Neuron (in vitro differentiated cells): ENCODE measurements around the gene CERS4.
"Not testable (repeated sequence)": the region's sequence is repeated elsewhere in the genome, so short reads cannot be mapped to it uniquely, and the experiment has no call there.

Experiments used
- H2AFZ ChIP-seq: one replicate; pipeline ENCODE4 v1.6.1; 2013; ENCODE audit warnings: low read depth, mild to moderate bottlenecking, inconsistent platforms, low read length, moderate library complexity
- H3K27me3 ChIP-seq: one replicate; pipeline ENCODE4 v1.6.1; 2013; ENCODE audit warnings: low read length; ENCODE audit not compliant: insufficient read depth
- H3K36me3 ChIP-seq: one replicate; pipeline ENCODE4 v1.6.1; 2013; ENCODE audit warnings: low read length; ENCODE audit not compliant: insufficient read depth
- H3K4me1 ChIP-seq: one replicate; pipeline ENCODE4 v1.6.1; 2013; ENCODE audit warnings: low read length; ENCODE audit not compliant: insufficient read depth
- H3K4me3 ChIP-seq: 2 replicates; pipeline ENCODE4 v1.5.1; 2013; ENCODE audit warnings: mild to moderate bottlenecking, low read length, moderate library complexity
- H3K9me3 ChIP-seq: one replicate; pipeline ENCODE4 v1.6.1; 2013; ENCODE audit warnings: low read length

Gene CERS4

GRCh38 chr19:8276508-8276907 lies 67.3 kb downstream of the CERS4 start:
- H3K27me3 ChIP-seq, H3K4me3 ChIP-seq, H3K36me3 ChIP-seq, H2AFZ ChIP-seq, H3K9me3 ChIP-seq, H3K4me1 ChIP-seq: not testable (repeated sequence)

GRCh38 chr19:8291337-8291736 lies 82.2 kb downstream of the CERS4 start:
- H3K9me3 ChIP-seq, H2AFZ ChIP-seq: not testable (repeated sequence)

GRCh38 chr19:8302357-8302691 lies 93.2 kb downstream of the CERS4 start:
- Histone ChIP-seq H3K9me3 (no peaks in the 10 kb centered on the region), H3K4me1 (peaks cover under 1% of the 10 kb centered on the region), H3K36me3 (peaks cover 10% of the 10 kb centered on the region), H3K27me3 (no peaks in the 10 kb centered on the region), H2AFZ (no peak overlapping the region), H3K4me3 (no peak overlapping the region)

More at GRCh38 chr19:8291337-8291736, 82.2 kb downstream of the CERS4 start:
- H3K4me3 ChIP-seq, H3K27me3 ChIP-seq, H3K4me1 ChIP-seq, H3K36me3 ChIP-seq: not testable (repeated sequence)

DNA sequence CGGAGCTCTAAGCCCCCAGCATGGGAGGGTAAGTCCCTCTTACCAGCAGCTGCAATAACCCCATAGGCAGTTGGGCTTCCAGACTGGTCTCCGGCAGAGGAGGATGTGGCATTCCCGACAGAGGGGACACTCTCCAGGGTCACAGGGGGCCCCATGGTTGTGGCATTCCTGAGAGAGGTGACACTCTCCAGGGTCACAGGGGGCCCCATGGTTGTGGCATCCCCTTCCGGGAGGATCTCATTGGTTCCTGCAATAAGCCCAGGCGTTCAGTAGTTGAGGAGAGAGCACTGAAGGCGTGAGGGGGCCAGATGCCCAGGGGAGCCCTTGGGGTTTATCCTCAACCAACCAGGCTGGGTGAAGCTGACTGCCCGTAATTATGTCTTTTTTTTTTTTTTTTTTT lies 93.6 kb downstream of the CERS4 start:
- H3K4me1 ChIP-seq: peaks cover 5% of the 10 kb centered on the region
- no peak overlapping the region for H2AFZ ChIP-seq
- H3K9me3 ChIP-seq: no peaks in the 10 kb centered on the region
- no peak overlapping the region for H3K4me3 ChIP-seq
- peaks cover 10% of the 10 kb centered on the region for H3K36me3 ChIP-seq
- no peaks in the 10 kb centered on the region for H3K27me3 ChIP-seq

GRCh38 chr19:8304841-8305621 lies 95.9 kb downstream of the CERS4 start:
- Histone ChIP-seq H3K27me3 (no peaks in the 10 kb centered on the region), H3K9me3 (no peaks in the 10 kb centered on the region), H3K4me1 (peaks cover 12% of the 10 kb centered on the region), H3K4me3 (no peak overlapping the region), H3K36me3 (peaks cover 12% of the 10 kb centered on the region), H2AFZ (no peak overlapping the region)

- Histone ChIP-seq H2AFZ (no peak overlapping the region), H3K27me3 (no peaks in the 10 kb centered on the region), H3K36me3 (peaks cover 17% of the 10 kb centered on the region), H3K4me1 (peaks cover 12% of the 10 kb centered on the region), H3K4me3 (no peak overlapping the region), H3K9me3 (no peaks in the 10 kb centered on the region)
Measured at GRCh38 chr19:8305798-8306197, 96.6 kb downstream of the CERS4 start.

DNA sequence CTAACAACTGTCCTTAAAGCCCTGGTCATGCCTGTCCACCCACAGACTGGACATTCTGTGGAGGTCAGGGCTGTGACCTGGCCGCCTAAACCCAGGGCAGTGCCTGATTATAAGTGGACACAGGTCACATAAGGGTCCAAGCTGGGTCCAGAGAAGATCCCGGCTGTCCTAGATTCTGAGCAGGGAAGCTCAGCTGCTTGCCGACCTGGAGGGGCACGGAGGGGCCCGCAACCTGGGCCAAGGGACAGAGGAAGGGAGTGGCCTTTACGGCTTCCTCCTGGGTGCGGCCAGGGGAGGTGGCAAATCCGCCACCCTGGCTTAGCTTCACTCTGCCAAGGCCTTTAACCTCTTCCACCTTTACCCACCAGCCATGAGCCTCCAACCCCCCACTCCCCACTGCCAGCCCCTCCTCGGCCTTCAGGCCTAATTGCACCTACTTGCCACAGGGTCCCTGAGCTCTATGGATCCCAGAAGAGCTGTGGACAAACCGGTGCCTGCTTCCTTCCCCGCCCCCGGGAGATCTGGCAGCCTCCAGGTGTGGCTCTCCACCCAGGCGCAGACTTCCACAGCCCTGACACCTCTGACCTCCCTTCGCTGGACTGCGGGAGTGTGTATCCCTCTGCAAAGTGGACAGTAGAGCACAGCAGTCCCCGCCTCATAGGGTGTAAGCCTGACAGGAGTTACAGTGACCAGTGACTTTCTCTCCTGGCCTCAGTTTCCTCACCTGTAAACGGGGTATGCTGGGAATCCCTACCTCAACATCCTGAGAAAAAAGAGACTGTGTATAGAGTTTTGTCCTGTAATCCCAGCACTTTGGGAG lies 97.3 kb downstream of the CERS4 start:
- Histone ChIP-seq H3K36me3 (peaks cover 21% of the 10 kb centered on the region), H3K4me1 (peaks cover 12% of the 10 kb centered on the region), H3K9me3 (no peaks in the 10 kb centered on the region), H3K4me3 (no peak overlapping the region), H2AFZ (no peak overlapping the region), H3K27me3 (no peaks in the 10 kb centered on the region)

DNA sequence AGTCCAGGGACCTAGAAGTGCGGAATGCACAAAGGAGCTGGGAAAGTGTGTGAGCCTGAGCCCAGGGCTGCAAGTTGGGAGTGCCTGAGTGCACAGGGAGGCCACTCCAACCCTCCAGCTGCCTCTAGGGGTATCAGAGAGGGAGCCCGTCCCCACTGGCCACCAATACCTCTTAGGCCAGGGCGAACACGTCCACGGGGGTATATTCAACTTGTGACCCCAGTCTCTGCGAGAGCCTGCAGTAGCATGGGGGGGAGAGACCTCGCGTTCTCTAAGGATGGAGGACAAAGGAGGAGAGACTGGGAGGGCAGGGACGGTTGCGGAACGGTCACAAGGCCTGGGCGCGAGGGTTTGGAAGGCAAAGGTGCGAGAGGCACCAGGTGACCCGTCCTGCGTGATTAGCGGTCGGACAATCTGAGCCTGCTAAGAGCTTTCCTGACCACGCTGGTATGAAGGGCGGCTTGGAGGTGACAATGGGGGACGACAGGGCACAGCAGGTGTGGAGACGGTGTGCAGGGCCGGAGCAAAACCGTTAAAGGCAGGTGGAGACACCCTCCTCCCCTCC lies 98.3 kb downstream of the CERS4 start:
- Histone ChIP-seq H3K27me3 (no peaks in the 10 kb centered on the region), H3K9me3 (no peaks in the 10 kb centered on the region), H3K4me3 (peak overlapping the region; percentile 53), H3K4me1 (peaks cover 12% of the 10 kb centered on the region), H2AFZ (peak overlapping the region; percentile 47), H3K36me3 (peaks cover 19% of the 10 kb centered on the region)

DNA sequence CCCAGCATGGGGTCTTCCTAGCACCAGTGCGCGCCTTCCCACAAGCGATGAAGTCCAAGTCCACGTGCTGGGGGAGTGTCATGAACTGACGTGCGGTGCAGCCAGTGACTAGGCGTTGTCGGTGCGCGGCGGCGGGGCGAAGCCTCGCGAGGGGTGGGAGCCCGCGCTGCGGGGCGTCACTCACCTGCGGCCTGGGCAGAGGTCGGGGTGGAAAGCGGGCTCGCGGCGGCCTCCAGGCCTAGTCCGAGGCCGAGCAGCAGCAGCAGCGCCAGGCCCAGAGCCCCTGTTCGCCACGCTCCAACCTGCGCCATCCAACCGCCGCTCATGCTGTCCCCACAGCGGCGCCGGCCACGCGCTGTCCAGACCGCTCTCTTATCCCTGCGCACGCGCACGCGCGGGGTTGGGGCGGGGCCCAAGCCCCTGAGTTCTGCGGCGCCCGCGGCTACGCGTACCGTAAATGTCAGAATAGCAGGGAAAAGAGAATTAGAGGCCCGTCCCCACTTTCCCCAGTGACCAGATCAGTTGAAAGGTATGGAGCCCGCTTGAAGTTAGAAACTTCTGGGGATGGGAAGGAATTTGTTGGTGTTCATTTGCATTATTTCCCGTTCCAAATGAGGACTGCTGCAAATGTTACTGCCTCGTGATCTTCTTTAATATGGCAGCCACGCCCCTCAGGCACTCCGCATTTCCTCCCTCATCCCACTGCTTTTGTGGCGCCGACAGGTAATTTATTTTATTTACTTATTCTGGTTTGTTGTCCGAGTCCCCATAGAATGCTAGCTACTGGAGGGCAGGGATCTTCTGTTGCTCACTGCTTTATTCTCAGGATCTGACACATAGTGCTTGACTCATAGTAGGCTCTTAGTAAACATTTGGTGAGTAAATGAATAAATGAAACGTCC lies 99.0 kb downstream of the CERS4 start, which contains the start of gene CD320:
TSS of gene CD320 (minus strand) at position 394 of the 902 bp plus-strand sequence. CDS start at position 326, 68 bp downstream.
- H3K9me3 ChIP-seq: no peaks in the 10 kb centered on the region
- H2AFZ ChIP-seq: peak within 1 kb of the TSS; percentile 47
- H3K36me3 ChIP-seq: peaks cover 16% of the 10 kb centered on the region
- peaks cover 12% of the 10 kb centered on the region for H3K4me1 ChIP-seq
- H3K4me3 ChIP-seq: peak within 1 kb of the TSS; percentile 53
- no peaks in the 10 kb centered on the region for H3K27me3 ChIP-seq

DNA sequence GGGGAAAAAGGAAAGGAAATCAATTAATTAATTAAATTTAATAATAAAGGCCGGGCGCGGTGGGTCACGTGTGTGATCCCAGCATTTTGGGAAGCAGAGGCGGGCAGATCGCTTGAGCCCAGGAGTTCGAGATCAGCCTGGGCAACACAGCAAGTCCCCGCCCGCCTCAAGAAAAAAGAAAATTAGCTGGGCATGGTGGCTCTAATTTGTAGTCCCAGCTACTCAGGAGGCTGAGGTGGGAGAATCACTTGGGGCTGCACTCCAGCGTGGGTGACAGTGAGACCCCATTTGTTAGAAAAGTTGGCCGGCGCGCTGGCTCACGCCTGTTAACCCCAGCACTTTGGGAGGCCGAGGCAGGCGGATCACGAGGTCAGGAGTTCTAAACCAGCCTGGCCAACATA lies 99.7 kb downstream of the CERS4 start:
- peak overlapping the region; percentile 53 for H3K4me3 ChIP-seq

GRCh38 chr19:8310342-8311055 lies 101.3 kb downstream of the CERS4 start:
- Histone ChIP-seq H3K4me3 (no peak overlapping the region), H2AFZ (no peak overlapping the region), H3K36me3 (peaks cover 34% of the 10 kb centered on the region), H3K4me1 (peaks cover 12% of the 10 kb centered on the region), H3K27me3 (no peaks in the 10 kb centered on the region), H3K9me3 (no peaks in the 10 kb centered on the region)

More for the DNA sequence above, 99.7 kb downstream of the CERS4 start:
- Histone ChIP-seq H3K9me3 (no peaks in the 10 kb centered on the region), H3K36me3 (peaks cover 20% of the 10 kb centered on the region), H3K27me3 (no peaks in the 10 kb centered on the region), H2AFZ (no peak overlapping the region), H3K4me1 (peaks cover 12% of the 10 kb centered on the region)
